Neuronal stem cell (in vitro differentiated cells): ENCODE data around the gene DPH2.

ENCODE experiments used
- DNase-seq: peaks from one replicate; pipeline ENCODE4 v3.0.0-alpha.2; 2013; ENCODE audit warnings: low spot score
- H2AFZ ChIP-seq: one replicate; pipeline ENCODE4 v1.6.1; 2013; ENCODE audit warnings: mild to moderate bottlenecking, low read length, inconsistent platforms
- H2AK5ac ChIP-seq: 2 replicates; pipeline ENCODE4 v1.6.1; 2013; ENCODE audit warnings: low read depth, mild to moderate bottlenecking, inconsistent platforms, low read length, moderate library complexity, mixed read lengths
- H2BK120ac ChIP-seq: 2 replicates; pipeline ENCODE4 v1.6.1; 2013; ENCODE audit warnings: low read depth, mild to moderate bottlenecking, inconsistent platforms, low read length, moderate library complexity, mixed read lengths
- H2BK12ac ChIP-seq: one replicate; pipeline ENCODE4 v1.6.1; 2013; ENCODE audit warnings: low read length, inconsistent platforms
- H2BK15ac ChIP-seq: 2 replicates; pipeline ENCODE4 v1.6.1; 2013; ENCODE audit warnings: mild to moderate bottlenecking, low read length, inconsistent platforms, mixed read lengths
- H2BK5ac ChIP-seq: one replicate; pipeline ENCODE4 v1.6.1; 2013; ENCODE audit warnings: inconsistent platforms, mild to moderate bottlenecking, low read length, moderate library complexity
- H3K14ac ChIP-seq: one replicate; pipeline ENCODE4 v1.6.1; 2013; ENCODE audit warnings: low read length, inconsistent platforms
- H3K18ac ChIP-seq: 2 replicates; pipeline ENCODE4 v1.6.1; 2013; ENCODE audit warnings: low read length, inconsistent platforms
- H3K23ac ChIP-seq: 2 replicates; pipeline ENCODE4 v1.6.1; 2013; ENCODE audit warnings: low read depth, mild to moderate bottlenecking, mixed read lengths, low read length, inconsistent platforms; ENCODE audit not compliant: poor library complexity
- H3K27ac ChIP-seq: replicated peaks from 3 replicates; pipeline ENCODE4 v1.5.1; 2013; ENCODE audit warnings: low read length, inconsistent platforms
- H3K27me3 ChIP-seq, 3 experiments: 2 replicates each; pipeline ENCODE4 v1.6.1; 2013; ENCODE audit warnings: low read length in 3 of 3, mild to moderate bottlenecking in 2 of 3, inconsistent platforms in 1 of 3, low read depth in 1 of 3, mixed read lengths in 1 of 3, moderate library complexity in 1 of 3; ENCODE audit not compliant: control insufficient read depth in 3 of 3, insufficient read depth in 3 of 3
- H3K36me3 ChIP-seq, 2 donors: replicated peaks in 1 of 2; 2 replicates each; pipeline ENCODE4 v1.6.1; 2013; ENCODE audit warnings: low read length in 2 of 2; ENCODE audit not compliant: control insufficient read depth in 2 of 2, insufficient read depth in 2 of 2
- H3K4ac ChIP-seq: 2 replicates; pipeline ENCODE4 v1.6.1; 2013; ENCODE audit warnings: inconsistent platforms, mild to moderate bottlenecking, low read length, moderate library complexity
- H3K4me1 ChIP-seq, 2 donors: 1 replicate in 1 of 2; 2 replicates in 1 of 2; pipeline ENCODE4 v1.6.1; 2013; ENCODE audit warnings: low read length in 2 of 2, low read depth in 1 of 2; ENCODE audit not compliant: control insufficient read depth in 2 of 2, insufficient read depth in 1 of 2
- H3K4me2 ChIP-seq: one replicate; pipeline ENCODE4 v1.6.1; 2013; ENCODE audit warnings: mild to moderate bottlenecking, low read length, inconsistent platforms; ENCODE audit not compliant: insufficient read depth, poor library complexity, severe bottlenecking
- H3K4me3 ChIP-seq, 2 donors: 2 replicates each; pipeline ENCODE4 v1.5.1; 2013; ENCODE audit warnings: low read length in 2 of 2, mild to moderate bottlenecking in 2 of 2, inconsistent platforms in 1 of 2, moderate library complexity in 1 of 2
- H3K79me1 ChIP-seq: one replicate; pipeline ENCODE4 v1.6.1; 2013; ENCODE audit warnings: low read depth, mild to moderate bottlenecking, inconsistent platforms, low read length, moderate library complexity
- H3K9ac ChIP-seq: one replicate; pipeline ENCODE4 v1.6.1; 2013; ENCODE audit warnings: mild to moderate bottlenecking, low read depth, low read length, inconsistent platforms; ENCODE audit not compliant: poor library complexity
- H3K9me3 ChIP-seq, 2 donors: replicated peaks in 1 of 2; 2 replicates each; pipeline versions ENCODE3 to v1.6.1; 2013; ENCODE audit warnings: low read length in 2 of 2, mild to moderate bottlenecking in 2 of 2, inconsistent platforms in 1 of 2, low read depth in 1 of 2, mixed read lengths in 1 of 2, moderate library complexity in 1 of 2; ENCODE audit not compliant: control insufficient read depth in 2 of 2, insufficient read depth in 1 of 2
- H4K8ac ChIP-seq: one replicate; pipeline ENCODE4 v1.6.1; 2013; ENCODE audit warnings: low read depth, mild to moderate bottlenecking, inconsistent platforms, low read length, moderate library complexity
- H4K91ac ChIP-seq: one replicate; pipeline ENCODE4 v1.6.1; 2013; ENCODE audit warnings: low read length, low read depth, mild to moderate bottlenecking, inconsistent platforms; ENCODE audit not compliant: poor library complexity
- WGBS, 2 donors: extraction: QIAGEN DNeasy Blood & Tissue Kit; methylation state at CpG; one replicate each; pipeline ENCODE4 v1.1.7; 2013; ENCODE audit warnings: missing lambda C conversion rate in 2 of 2, mixed read lengths in 1 of 2; ENCODE audit not compliant: insufficient read length in 2 of 2, insufficient replicate concordance in 1 of 2; ENCODE audit errors: extremely low coverage in 2 of 2; 5-methylcytosine and 5-hydroxymethylcytosine counted together

The DPH2 gene

DNA sequence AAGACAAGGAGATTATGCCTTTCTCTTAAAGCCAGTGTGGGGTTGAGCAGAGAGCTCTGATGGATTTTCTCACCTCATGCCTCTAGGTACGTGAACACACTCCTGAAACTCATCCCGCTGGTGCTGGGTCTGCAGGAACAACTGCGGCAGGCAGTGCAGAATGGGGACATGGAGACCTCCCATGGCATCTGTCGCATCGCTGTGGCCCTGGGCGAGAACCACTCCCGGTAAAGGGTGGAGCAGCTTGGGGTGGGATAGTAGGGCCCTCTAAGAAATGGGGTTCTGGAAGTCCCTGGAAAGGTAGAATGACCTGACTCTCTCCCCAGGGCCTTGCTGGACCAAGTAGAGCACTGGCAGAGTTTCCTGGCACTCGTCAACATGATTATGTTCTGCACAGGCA is 13.6 kb upstream of the DPH2 start:
- no peak overlapping the region for H3K23ac ChIP-seq
- H3K4ac ChIP-seq, result no peak overlapping the region
- no CpG with 5 or more reads among the region's 8 CpGs for WGBS, 2 donors
- no peaks in the 10 kb centered on the region for H3K9me3 ChIP-seq
- H2BK5ac ChIP-seq, result no peak overlapping the region
- H3K4me3 ChIP-seq, result no peak overlapping the region
- no peak overlapping the region for H3K27ac ChIP-seq
- H3K27me3 ChIP-seq, result no peaks in the 10 kb centered on the region
- no peak overlapping the region for H2AK5ac ChIP-seq
- H3K9ac ChIP-seq, result no peak overlapping the region
- H3K4me2 ChIP-seq, result no peak overlapping the region
- peaks cover 2% of the 10 kb centered on the region for H3K79me1 ChIP-seq
- DNase-seq, result no peak
- H2BK12ac ChIP-seq, result no peak overlapping the region
- peaks cover 17 to 47% of the 10 kb centered on the region in 2 donors for H3K36me3 ChIP-seq
- H3K14ac ChIP-seq, result no peak overlapping the region
- H2AFZ ChIP-seq, result no peak overlapping the region
- no peak overlapping the region for H2BK15ac ChIP-seq
- H4K91ac ChIP-seq, result no peak overlapping the region
- no peak overlapping the region for H2BK120ac ChIP-seq
- peaks cover 0 to 8% of the 10 kb centered on the region in 2 donors for H3K4me1 ChIP-seq
- no peak overlapping the region for H3K18ac ChIP-seq
- H4K8ac ChIP-seq, result no peak overlapping the region

DNA sequence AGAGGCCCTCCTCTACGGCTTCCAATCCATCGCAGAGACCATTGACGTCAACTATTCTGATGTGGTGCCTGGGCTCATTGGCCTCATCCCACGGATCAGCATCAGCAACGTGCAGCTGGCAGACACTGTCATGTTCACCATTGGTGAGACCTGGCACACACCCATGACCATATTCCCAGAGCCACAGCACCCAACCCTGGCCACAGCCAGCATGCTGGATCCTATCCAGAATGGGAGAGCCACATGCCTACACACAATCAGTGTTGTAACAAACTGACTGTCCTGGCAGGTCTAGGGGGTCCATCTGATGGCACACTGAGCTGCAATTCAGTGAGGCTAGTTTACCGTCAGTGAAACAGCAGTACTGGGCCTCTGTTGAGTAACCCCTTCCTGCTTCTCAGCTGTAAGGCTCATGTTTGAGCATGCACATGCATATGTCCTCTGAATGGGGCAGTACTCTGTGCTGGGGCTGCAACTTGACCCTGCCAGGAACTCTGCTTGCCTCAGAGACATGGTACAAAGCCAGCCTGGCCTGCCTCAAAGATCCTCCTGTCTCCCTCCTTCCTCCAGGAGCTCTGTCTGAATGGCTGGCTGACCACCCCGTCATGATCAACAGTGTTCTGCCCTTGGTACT is 12.3 kb upstream of the DPH2 start:
- Histone ChIP-seq H4K8ac (no peak overlapping the region), H3K4me2 (no peak overlapping the region), H2BK120ac (no peak overlapping the region), H3K4me1 (peaks cover 0 to 8% of the 10 kb centered on the region in 2 donors), H4K91ac (no peak overlapping the region), H3K4ac (no peak overlapping the region), H2BK12ac (no peak overlapping the region), H3K14ac (no peak overlapping the region), H2BK15ac (no peak overlapping the region), H3K9me3 (no peaks in the 10 kb centered on the region), H3K18ac (no peak overlapping the region), H3K79me1 (peaks cover 2% of the 10 kb centered on the region), H3K4me3 (no peak overlapping the region), H3K27ac (no peak overlapping the region), H3K27me3 (no peaks in the 10 kb centered on the region), H2BK5ac (no peak overlapping the region), H3K36me3 (peaks cover 19 to 55% of the 10 kb centered on the region in 2 donors), H3K9ac (peak overlapping the region; percentile 53), H3K23ac (no peak overlapping the region), H2AFZ (no peak overlapping the region), H2AK5ac (no peak overlapping the region)
- DNase-seq, result no peak
- no CpG with 5 or more reads among the region's 7 CpGs for WGBS, 2 donors

DNA sequence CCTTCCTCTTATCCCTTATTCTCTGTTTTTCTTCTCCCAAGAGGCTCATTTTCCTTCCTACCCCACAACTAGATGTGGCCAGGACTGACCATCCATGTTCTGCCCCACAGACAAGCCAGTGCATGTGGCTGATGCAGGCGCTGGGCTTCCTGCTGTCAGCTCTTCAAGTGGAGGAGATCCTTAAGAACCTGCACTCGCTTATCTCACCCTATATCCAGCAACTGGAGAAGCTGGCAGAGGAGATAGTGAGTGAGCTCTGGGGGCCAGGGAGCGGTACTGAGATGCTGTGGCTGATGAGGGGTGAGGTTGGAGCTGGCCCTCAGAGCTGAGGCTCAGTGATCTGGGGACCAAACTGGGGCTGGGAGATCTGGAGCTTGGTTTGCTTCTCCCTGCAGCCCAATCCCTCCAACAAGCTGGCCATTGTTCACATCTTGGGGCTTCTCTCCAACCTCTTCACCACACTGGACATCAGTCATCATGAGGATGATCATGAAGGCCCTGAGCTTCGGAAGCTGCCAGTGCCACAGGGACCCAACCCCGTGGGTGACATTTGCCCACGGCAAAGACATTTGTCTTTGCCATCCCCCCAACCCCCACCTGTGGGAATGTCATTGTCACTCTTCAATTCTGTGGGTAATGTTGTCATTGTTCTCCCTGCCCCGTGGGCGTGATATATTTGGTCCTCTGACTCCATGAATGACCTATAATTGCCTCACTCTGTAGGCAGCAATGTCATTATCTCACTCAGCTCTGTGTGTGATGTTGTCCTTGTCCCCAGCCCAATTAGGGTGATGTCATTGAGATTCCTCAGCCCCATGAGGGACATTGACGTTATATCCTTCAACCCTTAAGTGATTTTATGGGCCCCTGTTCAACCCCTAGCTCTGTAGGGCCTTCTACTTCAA is 11.2 kb upstream of the DPH2 start:
- no CpG with 5 or more reads among the region's 9 CpGs for WGBS, 2 donors
- no peak overlapping the region for H4K91ac ChIP-seq
- no peak overlapping the region for H2AFZ ChIP-seq
- no peak overlapping the region for H3K9ac ChIP-seq
- no peaks in the 10 kb centered on the region for H3K4me1 ChIP-seq
- no peak overlapping the region for H2BK5ac ChIP-seq
- H3K14ac ChIP-seq, result no peak overlapping the region
- no peak overlapping the region for H2BK15ac ChIP-seq
- peaks cover 19 to 55% of the 10 kb centered on the region in 2 donors for H3K36me3 ChIP-seq
- no peaks in the 10 kb centered on the region for H3K9me3 ChIP-seq
- no peak for DNase-seq
- no peak overlapping the region for H4K8ac ChIP-seq
- H3K79me1 ChIP-seq, result peaks cover 2% of the 10 kb centered on the region
- no peak overlapping the region for H2BK120ac ChIP-seq
- no peak overlapping the region for H3K4me2 ChIP-seq
- no peak overlapping the region for H2BK12ac ChIP-seq
- no peak overlapping the region for H3K27ac ChIP-seq
- no peak overlapping the region for H2AK5ac ChIP-seq
- no peak overlapping the region for H3K4ac ChIP-seq
- no peak overlapping the region for H3K23ac ChIP-seq
- no peaks in the 10 kb centered on the region for H3K27me3 ChIP-seq
- H3K18ac ChIP-seq, result no peak overlapping the region
- no peak overlapping the region for H3K4me3 ChIP-seq

DNA sequence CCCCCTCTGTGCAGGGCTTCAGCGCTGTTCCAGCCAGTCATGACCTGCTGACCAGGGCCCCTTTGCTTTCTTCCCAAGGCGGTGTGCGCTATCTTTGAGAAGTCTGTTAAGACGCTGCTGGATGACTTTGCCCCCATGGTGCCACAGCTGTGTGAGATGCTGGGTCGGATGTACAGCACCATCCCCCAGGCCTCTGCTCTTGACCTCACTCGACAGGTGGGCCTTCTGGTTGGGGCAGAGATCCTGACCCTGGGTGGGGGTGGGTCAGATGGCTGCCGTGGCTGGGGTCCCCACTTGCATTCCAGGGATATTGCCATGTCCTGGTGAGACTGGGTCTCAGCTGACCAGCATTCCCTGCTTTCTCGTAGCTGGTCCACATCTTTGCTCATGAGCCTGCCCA is 9.0 kb upstream of the DPH2 start:
- no peak overlapping the region for H3K4me2 ChIP-seq
- no peak overlapping the region for H3K4ac ChIP-seq
- no peak overlapping the region for H3K23ac ChIP-seq
- no peaks in the 10 kb centered on the region for H3K27me3 ChIP-seq
- H4K8ac ChIP-seq, result no peak overlapping the region
- H3K4me1 ChIP-seq, result no peaks in the 10 kb centered on the region
- H3K9ac ChIP-seq, result no peak overlapping the region
- no peak overlapping the region for H2AK5ac ChIP-seq
- no peaks in the 10 kb centered on the region for H3K79me1 ChIP-seq
- no peak overlapping the region for H3K14ac ChIP-seq
- no peak overlapping the region for H2BK15ac ChIP-seq
- DNase-seq, result no peak
- H2AFZ ChIP-seq, result no peak overlapping the region
- peaks cover 19 to 64% of the 10 kb centered on the region in 2 donors for H3K36me3 ChIP-seq
- H3K4me3 ChIP-seq, result no peak overlapping the region
- no peak overlapping the region for H3K27ac ChIP-seq
- H2BK5ac ChIP-seq, result no peak overlapping the region
- no peaks in the 10 kb centered on the region for H3K9me3 ChIP-seq
- H4K91ac ChIP-seq, result no peak overlapping the region
- no peak overlapping the region for H2BK12ac ChIP-seq
- no peak overlapping the region for H3K18ac ChIP-seq
- WGBS, 2 donors, result no CpG with 5 or more reads among the region's 8 CpGs
- H2BK120ac ChIP-seq, result no peak overlapping the region
